GM21423 (cell line): ENCODE measurements around the gene POPDC2.
A peak's percentile ranks its signal among the peaks of the same experiment; 100 is the strongest.
"Not testable (repeated sequence)": the region's sequence is repeated elsewhere in the genome, so short reads cannot be mapped to it uniquely, and the experiment has no call there.

Experiments
- ATAC-seq: cut with Tn5 transposase; IDR thresholded peaks from one replicate; pipeline ENCODE4 v1.9.1; 2021; ENCODE audit warnings: mild to moderate bottlenecking, moderate library complexity; ENCODE audit not compliant: unreplicated experiment

Gene POPDC2

GRCh38 chr3:119660474-119661440, at the start of gene POPDC2:
POPDC2 (minus strand) TSS chr3:119660589; CDS start chr3:119660423, 166 bp downstream.
- no peak for ATAC-seq

GRCh38 chr3:119703820-119704531, 43.6 kb upstream of the POPDC2 start:
- no peak for ATAC-seq

- peak; percentile 93 for ATAC-seq
Observed at GRCh38 chr3:119702530-119703527, 42.4 kb upstream of the POPDC2 start, which contains the start of gene CFAP91. CFAP91 (plus strand) TSS chr3:119703022; CDS start chr3:119703099, 77 bp downstream.

GRCh38 chr3:119700920-119701734, 40.7 kb upstream of the POPDC2 start:
- ATAC-seq: peak; percentile 2

- peak; percentile 33 for ATAC-seq
Observed at GRCh38 chr3:119700269-119700919, 40.0 kb upstream of the POPDC2 start.

- peak; percentile 40 for ATAC-seq
Observed at GRCh38 chr3:119697394-119697793, 37.0 kb upstream of the POPDC2 start.

GRCh38 chr3:119695480-119695879, 35.1 kb upstream of the POPDC2 start:
- ATAC-seq: no peak

GRCh38 chr3:119690043-119690656, 29.8 kb upstream of the POPDC2 start:
- no peak for ATAC-seq

GRCh38 chr3:119683421-119683820, 23.0 kb upstream of the POPDC2 start:
- ATAC-seq: no peak

- ATAC-seq: peak; percentile 32
Observed at GRCh38 chr3:119681279-119681678, 20.9 kb upstream of the POPDC2 start.

GRCh38 chr3:119679874-119680273, 19.5 kb upstream of the POPDC2 start:
- no peak for ATAC-seq

GRCh38 chr3:119678209-119678608, 17.8 kb upstream of the POPDC2 start:
- not testable (repeated sequence) for ATAC-seq

- ATAC-seq: no peak
Observed at GRCh38 chr3:119677641-119677934, 17.2 kb upstream of the POPDC2 start.

- peak; percentile 85 for ATAC-seq
Observed at GRCh38 chr3:119676771-119677640, 16.6 kb upstream of the POPDC2 start, which contains the start of gene COX17. COX17 (minus strand) TSS chr3:119677406; CDS start chr3:119677310, 96 bp downstream.

- ATAC-seq: no peak
Observed at GRCh38 chr3:119676020-119676419, 15.6 kb upstream of the POPDC2 start.

- no peak for ATAC-seq
Observed at GRCh38 chr3:119675188-119675874, 14.9 kb upstream of the POPDC2 start.

GRCh38 chr3:119673875-119674274, 13.5 kb upstream of the POPDC2 start:
- ATAC-seq: no peak
